ENCODE measurements around the gene GBGT1.
"Not testable (repeated sequence)": the region's sequence is repeated elsewhere in the genome, so short reads cannot be mapped to it uniquely, and the experiment has no call there.

Gene GBGT1

DNA sequence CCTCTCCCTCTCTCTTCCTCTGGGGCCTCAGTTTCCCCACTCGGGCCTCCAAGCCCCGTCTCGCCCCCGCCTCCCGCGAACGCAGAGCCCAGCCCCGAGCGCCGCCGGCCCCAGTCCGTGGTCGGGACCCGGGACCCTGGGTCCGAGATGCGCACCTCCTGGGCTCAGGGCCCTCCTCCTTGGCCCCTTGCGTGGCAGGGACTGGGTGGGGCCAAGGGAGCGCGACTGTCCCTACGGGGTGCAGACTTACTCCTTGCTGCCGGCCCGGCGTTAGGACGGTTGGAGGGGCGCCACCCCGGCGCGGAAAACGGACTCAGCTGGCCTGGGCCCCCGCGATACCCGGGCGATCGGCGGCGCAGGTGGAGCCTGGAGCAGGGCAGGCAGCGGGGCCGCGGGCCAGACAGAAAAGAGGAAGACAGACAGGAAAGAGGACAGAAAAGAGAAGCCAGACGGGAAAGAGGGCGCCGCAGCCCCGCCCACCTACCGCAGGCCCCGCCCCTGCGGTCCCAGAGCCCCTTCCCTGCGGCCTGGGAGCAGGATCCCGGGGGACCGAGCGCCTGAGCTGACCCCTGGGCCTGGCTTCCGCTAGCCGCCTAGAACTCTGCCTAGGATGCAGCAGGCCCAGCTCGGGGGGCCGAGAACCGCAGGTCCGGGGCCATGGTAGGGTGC is at the start of gene GBGT1:
GBGT1 (minus strand) TSS at position 411 of the 669 bp plus-strand sequence. CDS start 1,502 bp downstream, outside the sequence.
- H3K4me3 ChIP-seq (replicated peaks in 1 of 2; ENCODE audit: low read depth in 2 of 2, low read length in 2 of 2), result peak within 1 kb of the TSS; percentile 60
- DNase-seq (ENCODE audit: low read depth in 2 of 2), result peak; percentile 35 to 36
- TF ChIP-seq, protein P1, sequence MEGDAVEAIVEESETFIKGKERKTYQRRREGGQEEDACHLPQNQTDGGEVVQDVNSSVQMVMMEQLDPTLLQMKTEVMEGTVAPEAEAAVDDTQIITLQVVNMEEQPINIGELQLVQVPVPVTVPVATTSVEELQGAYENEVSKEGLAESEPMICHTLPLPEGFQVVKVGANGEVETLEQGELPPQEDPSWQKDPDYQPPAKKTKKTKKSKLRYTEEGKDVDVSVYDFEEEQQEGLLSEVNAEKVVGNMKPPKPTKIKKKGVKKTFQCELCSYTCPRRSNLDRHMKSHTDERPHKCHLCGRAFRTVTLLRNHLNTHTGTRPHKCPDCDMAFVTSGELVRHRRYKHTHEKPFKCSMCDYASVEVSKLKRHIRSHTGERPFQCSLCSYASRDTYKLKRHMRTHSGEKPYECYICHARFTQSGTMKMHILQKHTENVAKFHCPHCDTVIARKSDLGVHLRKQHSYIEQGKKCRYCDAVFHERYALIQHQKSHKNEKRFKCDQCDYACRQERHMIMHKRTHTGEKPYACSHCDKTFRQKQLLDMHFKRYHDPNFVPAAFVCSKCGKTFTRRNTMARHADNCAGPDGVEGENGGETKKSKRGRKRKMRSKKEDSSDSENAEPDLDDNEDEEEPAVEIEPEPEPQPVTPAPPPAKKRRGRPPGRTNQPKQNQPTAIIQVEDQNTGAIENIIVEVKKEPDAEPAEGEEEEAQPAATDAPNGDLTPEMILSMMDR (IDR thresholded peaks at IDR 0.05; ENCODE audit: low read depth, low read length), result no peak

DNA sequence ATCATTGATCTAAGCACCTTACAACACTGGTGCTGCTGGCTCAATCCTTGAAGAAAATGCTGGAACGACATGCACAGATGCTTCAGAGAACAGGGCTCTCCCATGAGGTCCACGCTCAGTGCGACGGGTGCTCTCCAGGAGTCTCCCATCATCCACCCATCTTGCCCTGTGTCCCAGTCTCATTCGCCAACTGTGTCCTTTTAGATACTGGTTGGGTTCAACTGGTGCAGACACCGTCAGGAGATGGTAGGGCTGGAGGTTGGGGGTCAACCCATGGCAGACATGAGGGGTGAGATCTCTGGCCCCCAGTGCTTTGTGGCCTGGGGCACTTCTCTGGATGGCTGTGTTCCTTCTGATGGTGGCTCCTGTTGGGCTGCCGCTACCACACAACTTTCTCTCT is 46.9 kb upstream of the GBGT1 start:
- TF ChIP-seq, protein P1 (IDR thresholded peaks at IDR 0.05; ENCODE audit: low read depth, low read length), result no peak
- H3K4me3 ChIP-seq (replicated peaks in 1 of 2; ENCODE audit: low read depth in 2 of 2, low read length in 2 of 2), result no peak overlapping the region
- DNase-seq (ENCODE audit: low read depth in 2 of 2), result no peak

DNA sequence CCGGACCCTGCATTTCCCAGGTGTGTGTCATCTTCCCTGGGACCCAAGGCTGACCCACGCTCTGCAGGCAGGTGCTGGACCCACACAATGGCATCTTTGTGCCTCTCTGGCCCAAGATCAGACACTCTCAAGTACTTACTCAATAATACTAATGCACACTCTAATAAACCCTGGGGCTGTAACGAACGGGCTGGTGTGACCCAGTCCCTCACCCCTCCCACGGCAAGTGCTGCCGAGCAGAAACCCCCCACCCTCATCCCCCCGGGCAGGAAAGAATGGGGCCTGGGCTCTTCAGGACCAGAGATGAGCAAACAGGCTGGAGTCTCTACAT is 46.5 kb upstream of the GBGT1 start:
- TF ChIP-seq, protein P1 (IDR thresholded peaks at IDR 0.05; ENCODE audit: low read depth, low read length), result no peak
- no peak overlapping the region for H3K4me3 ChIP-seq (replicated peaks in 1 of 2; ENCODE audit: low read depth in 2 of 2, low read length in 2 of 2)
- DNase-seq (ENCODE audit: low read depth in 2 of 2), result no peak

DNA sequence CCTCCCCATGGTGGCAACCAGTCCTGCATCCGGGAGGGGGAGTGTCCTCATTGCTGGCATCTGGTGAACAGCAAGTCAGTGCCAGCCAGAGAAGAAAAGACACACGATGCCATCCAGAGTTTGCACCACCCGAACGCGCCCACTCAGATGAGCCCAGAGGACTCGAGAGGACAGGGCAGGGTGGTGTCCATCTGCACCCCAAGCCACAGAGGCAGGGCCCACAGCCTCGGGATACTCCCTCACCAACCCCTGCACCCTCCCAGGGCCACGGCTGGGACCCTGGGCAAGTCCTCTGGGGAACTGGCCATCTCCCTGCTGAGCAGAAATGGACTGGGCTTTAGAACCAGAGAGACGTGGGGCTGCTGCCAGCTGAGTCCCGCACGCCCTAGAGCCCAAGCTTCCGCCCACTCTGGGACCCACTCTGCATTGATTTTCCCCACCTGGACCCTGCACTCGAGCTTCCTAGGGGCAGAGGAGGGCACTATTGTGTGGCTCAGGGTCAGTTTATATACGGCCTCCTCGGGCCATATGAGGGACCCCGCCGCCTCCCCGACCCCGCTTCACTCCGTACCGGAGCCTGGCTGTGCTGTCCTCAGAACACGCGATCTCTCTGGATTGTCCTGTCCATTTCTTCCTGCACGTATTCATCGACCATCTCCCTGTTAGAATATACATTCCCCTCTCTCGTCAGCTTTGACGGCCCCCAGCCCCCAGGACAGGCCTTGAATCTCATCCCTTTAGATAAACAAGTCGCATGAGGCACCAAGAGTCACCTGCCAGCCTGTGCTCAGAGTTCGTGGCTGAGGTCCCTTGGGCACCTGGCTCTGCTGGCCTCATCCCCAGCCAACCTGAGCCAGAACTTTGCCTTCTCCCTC is 45.9 kb upstream of the GBGT1 start:
- not testable (repeated sequence) for DNase-seq (ENCODE audit: low read depth in 2 of 2); H3K4me3 ChIP-seq (replicated peaks in 1 of 2; ENCODE audit: low read depth in 2 of 2, low read length in 2 of 2)

DNA sequence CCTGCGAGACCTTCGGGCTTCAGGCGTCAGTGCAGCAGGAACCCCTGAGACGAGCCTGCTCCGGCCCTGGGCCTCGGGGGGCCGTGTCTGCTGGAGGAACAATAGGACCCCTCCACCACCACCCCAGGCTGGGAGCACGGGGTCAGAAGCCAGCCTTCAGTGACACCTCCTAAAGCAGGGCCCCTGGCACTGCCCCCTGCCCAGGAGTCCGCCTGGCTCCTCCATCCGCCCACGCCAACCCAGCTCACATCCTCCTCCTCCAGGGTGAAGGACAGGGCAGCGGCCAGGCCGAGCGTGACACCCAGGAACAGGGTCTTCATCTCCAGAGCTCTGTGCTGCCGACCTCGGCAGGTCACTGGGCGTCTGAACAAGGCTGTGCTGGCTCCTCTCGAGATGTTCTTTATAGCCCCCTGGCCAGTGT is 45.2 kb upstream of the GBGT1 start, which contains the start of gene OBP2B:
OBP2B (minus strand) TSS at position 371 of the 421 bp plus-strand sequence; CDS start at position 320, 51 bp downstream.
- DNase-seq (ENCODE audit: low read depth in 2 of 2); H3K4me3 ChIP-seq (replicated peaks in 1 of 2; ENCODE audit: low read depth in 2 of 2, low read length in 2 of 2): not testable (repeated sequence)

DNA sequence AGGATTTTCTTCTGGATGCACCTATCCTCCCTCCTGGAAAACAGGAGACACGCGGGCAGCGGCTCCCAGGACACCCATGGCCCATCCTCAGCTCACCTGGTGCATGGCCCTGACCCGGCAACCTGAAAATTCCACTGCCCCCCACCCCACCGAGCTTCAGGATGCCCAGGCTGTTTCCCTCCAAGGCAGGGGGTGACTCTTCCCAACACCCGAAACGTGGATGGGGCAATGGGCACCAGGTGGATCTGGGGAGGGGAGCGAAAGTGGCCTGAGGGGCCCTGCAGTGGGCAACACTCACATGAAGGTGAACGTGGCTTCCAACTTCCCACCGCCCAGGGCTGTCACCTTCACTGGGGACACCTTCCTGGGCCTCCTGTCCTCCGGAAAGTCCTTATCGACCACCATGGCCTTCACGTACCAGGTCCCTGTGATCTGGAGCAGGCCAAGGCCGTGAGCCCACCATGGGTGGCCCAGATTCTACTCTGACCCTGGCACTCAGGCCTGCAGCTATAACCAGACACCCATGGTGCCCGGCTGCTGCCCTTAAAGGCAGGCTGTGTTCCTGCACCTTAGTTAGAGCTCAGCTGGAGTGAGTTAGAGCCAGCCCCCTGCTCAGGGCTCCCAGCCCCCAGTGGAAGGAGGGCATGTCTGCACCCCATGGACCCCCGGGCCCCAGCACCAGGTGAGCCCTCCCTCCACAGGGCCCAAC is 44.6 kb upstream of the GBGT1 start:
- DNase-seq (ENCODE audit: low read depth in 2 of 2), result not testable (repeated sequence)

DNA sequence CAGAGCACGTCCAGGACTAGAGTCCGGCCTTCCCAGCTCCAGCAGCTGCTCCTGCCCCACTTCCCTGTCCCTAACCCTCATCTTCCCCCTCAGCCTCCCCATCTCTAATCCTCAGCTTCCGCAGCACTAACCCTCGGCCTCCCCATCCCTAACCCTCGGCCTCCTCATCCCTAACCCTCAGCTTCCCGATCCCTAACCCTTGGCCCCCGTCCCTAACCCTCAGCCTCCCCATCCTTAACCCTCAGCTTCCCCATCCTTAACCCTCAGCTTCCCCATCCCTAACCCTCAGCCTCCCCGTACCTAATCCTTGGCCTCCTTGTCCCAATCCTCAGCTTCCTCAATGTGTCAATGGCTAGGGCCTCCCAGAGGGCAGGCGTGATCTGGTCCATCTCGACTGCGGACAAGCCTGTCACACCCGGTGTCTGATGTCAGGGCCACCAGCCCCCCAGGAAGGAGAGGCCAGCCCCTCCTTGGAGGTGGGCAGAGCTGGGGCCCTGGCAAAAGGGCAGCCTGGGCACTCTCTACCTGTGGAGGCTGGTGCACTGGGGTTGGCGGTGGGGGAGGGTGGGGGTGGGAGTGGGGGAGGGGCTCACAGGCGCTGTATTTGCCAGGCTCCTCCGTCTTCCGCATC is 43.9 kb upstream of the GBGT1 start:
- no peak for DNase-seq (ENCODE audit: low read depth in 2 of 2)
- TF ChIP-seq, protein P1 (IDR thresholded peaks at IDR 0.05; ENCODE audit: low read depth, low read length), result no peak

More for the DNA sequence above, 44.6 kb upstream of the GBGT1 start:
- not testable (repeated sequence) for H3K4me3 ChIP-seq (replicated peaks in 1 of 2; ENCODE audit: low read depth in 2 of 2, low read length in 2 of 2)

More for the DNA sequence above, 43.9 kb upstream of the GBGT1 start:
- H3K4me3 ChIP-seq (replicated peaks in 1 of 2; ENCODE audit: low read depth in 2 of 2, low read length in 2 of 2), result no peak overlapping the region

All from cardiac fibroblast (primary cell).